ENCODE data around the gene LPAR3. TPM values are rescaled to one million over a fixed set of nuclear protein-coding genes. Genes with fewer than 3 reads are reported as not detected.

LPAR3 gene
- total RNA-seq, 4 donors from 2014 or later = 0.72 TPM; not detected in 3

GRCh38 chr1:84884671-84885389, 8.2 kb downstream of the LPAR3 start:
- TF ChIP-seq CTCF (IDR thresholded peaks at IDR 0.05) = no peak
- DNase-seq (ENCODE audit: low spot score) (no peak), ATAC-seq (ENCODE audit: low FRiP score) (no peak)

- TF ChIP-seq CTCF (IDR thresholded peaks at IDR 0.05) = no peak
- DNase-seq (ENCODE audit: low spot score) (no peak), ATAC-seq (ENCODE audit: low FRiP score) (no peak)
These were observed 9.7 kb downstream of the LPAR3 start for GRCh38 chr1:84883286-84883685.

- TF ChIP-seq CTCF (IDR thresholded peaks at IDR 0.05) = no peak
- DNase-seq (ENCODE audit: low spot score) (no peak), ATAC-seq (ENCODE audit: low FRiP score) (no peak)
These were observed 15.4 kb downstream of the LPAR3 start for GRCh38 chr1:84877592-84877991.

- ATAC-seq (ENCODE audit: low FRiP score) (no peak), DNase-seq (ENCODE audit: low spot score) (no peak)
- no peak for TF ChIP-seq CTCF (IDR thresholded peaks at IDR 0.05)
These were observed 16.7 kb downstream of the LPAR3 start for GRCh38 chr1:84876353-84876752.

GRCh38 chr1:84873366-84873765, 19.6 kb downstream of the LPAR3 start:
- no peak for DNase-seq (ENCODE audit: low spot score)
- no peak for TF ChIP-seq CTCF (IDR thresholded peaks at IDR 0.05)
- no peak for ATAC-seq (ENCODE audit: low FRiP score)

- no peak for TF ChIP-seq CTCF (IDR thresholded peaks at IDR 0.05)
- ATAC-seq (ENCODE audit: low FRiP score) = no peak
- no peak for DNase-seq (ENCODE audit: low spot score)
These were observed 20.2 kb downstream of the LPAR3 start for GRCh38 chr1:84872696-84873355.

GRCh38 chr1:84871181-84871580, 21.8 kb downstream of the LPAR3 start:
- DNase-seq (ENCODE audit: low spot score) (no peak), ATAC-seq (ENCODE audit: low FRiP score) (no peak)
- TF ChIP-seq CTCF (IDR thresholded peaks at IDR 0.05) = no peak
